Measurements from ENCODE around the gene RGS7. TPM values are rescaled to one million over a fixed set of nuclear protein-coding genes. Genes with fewer than 3 reads are reported as not detected.
"Not testable (repeated sequence)": the region's sequence is repeated elsewhere in the genome, so short reads cannot be mapped to it uniquely, and the experiment has no call there.

The RGS7 gene
- polyA plus RNA-seq, 4 donors: 0.15 to 0.74 TPM; not detected in 2

DNA sequence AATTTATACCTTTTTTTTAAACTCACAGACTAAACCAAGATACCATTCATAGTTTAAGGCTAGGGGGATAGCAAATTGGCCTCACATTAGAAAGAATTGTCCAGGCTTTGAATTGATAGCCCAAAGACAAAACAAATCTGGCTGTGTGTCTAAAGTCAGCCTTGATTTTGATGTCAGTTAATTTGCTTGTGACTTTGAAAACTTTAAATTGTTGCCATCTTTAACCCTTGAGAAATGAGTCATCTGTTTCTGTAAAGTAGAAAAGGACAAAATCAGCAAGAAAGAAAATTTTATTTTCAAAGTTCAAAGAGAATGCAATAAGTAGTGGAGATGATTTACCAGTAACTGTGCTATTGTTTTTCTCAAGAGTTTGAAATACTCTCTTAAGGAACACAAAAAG, 184.5 kb downstream of the RGS7 start:
- Histone ChIP-seq H3K36me3 (ENCODE audit: control insufficient read depth in 3 of 3, insufficient read depth in 2 of 3, low read depth in 1 of 3, low read length in 3 of 3) (no peaks in the 10 kb centered on the region), H3K9me3 (ENCODE audit: control insufficient read depth in 2 of 2, insufficient read depth in 1 of 2, low read depth in 1 of 2, low read length in 1 of 2) (no peaks in the 10 kb centered on the region), H3K27me3 (ENCODE audit: control insufficient read depth in 3 of 3, insufficient read depth in 3 of 3, low read length in 3 of 3) (no peaks in the 10 kb centered on the region), H3K4me3 (ENCODE audit: low read depth in 1 of 3, low read length in 3 of 3) (no peak overlapping the region), H3K4me1 (ENCODE audit: control insufficient read depth in 3 of 3, insufficient read depth in 2 of 3, low read depth in 1 of 3, low read length in 2 of 3) (no peaks in the 10 kb centered on the region), H3K27ac (ENCODE audit: low read depth in 1 of 3, low read length in 2 of 3) (no peak overlapping the region)
- DNase-seq (no peak), FAIRE-seq (no peak)

DNA sequence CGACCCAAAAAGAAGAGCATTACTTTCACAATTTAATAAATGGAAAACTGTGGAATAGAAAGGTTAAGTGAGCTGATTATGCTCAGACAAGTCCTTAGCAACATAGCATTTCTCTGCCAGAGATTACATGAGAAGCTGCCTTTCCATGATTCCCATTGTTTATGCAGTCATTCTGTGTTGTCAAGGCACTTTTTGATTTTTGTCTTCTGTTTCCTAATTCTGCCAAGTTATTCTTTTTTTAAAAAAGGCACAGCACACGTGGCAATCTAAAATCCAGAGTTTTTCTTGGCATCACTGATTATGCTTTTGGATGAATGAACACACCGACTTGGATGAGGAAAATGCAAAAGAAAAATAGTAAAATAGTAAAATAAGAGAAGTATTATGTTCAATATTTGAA, 185.0 kb downstream of the RGS7 start:
- WGBS, 3 donors: 50 to 79% (median 63%) methylated on average over 3 of the region's 3 CpGs
- Histone ChIP-seq H3K27ac (ENCODE audit: low read depth in 1 of 3, low read length in 2 of 3) (no peak overlapping the region), H3K4me3 (ENCODE audit: low read depth in 1 of 3, low read length in 3 of 3) (no peak overlapping the region), H3K36me3 (ENCODE audit: control insufficient read depth in 3 of 3, insufficient read depth in 2 of 3, low read depth in 1 of 3, low read length in 3 of 3) (no peaks in the 10 kb centered on the region), H3K4me1 (ENCODE audit: control insufficient read depth in 3 of 3, insufficient read depth in 2 of 3, low read depth in 1 of 3, low read length in 2 of 3) (no peaks in the 10 kb centered on the region), H3K9me3 (ENCODE audit: control insufficient read depth in 2 of 2, insufficient read depth in 1 of 2, low read depth in 1 of 2, low read length in 1 of 2) (peaks cover 0 to 3% of the 10 kb centered on the region in 2 donors), H3K27me3 (ENCODE audit: control insufficient read depth in 3 of 3, insufficient read depth in 3 of 3, low read length in 3 of 3) (no peaks in the 10 kb centered on the region)
- FAIRE-seq: no peak
- no peak for DNase-seq

GRCh38 chr1:241167121-241167630, 189.8 kb downstream of the RGS7 start:
- FAIRE-seq (no peak), DNase-seq (no peak)
- Histone ChIP-seq H3K27ac (ENCODE audit: low read depth in 1 of 3, low read length in 2 of 3) (no peak overlapping the region), H3K9me3 (ENCODE audit: control insufficient read depth in 2 of 2, insufficient read depth in 1 of 2, low read depth in 1 of 2, low read length in 1 of 2) (peaks cover 0 to 3% of the 10 kb centered on the region in 2 donors), H3K36me3 (ENCODE audit: control insufficient read depth in 3 of 3, insufficient read depth in 2 of 3, low read depth in 1 of 3, low read length in 3 of 3) (no peaks in the 10 kb centered on the region), H3K27me3 (ENCODE audit: control insufficient read depth in 3 of 3, insufficient read depth in 3 of 3, low read length in 3 of 3) (no peaks in the 10 kb centered on the region), H3K4me3 (ENCODE audit: low read depth in 1 of 3, low read length in 3 of 3) (no peak overlapping the region), H3K4me1 (ENCODE audit: control insufficient read depth in 3 of 3, insufficient read depth in 2 of 3, low read depth in 1 of 3, low read length in 2 of 3) (no peaks in the 10 kb centered on the region)
- WGBS, 3 donors: 83 to 87% (median 85%) methylated on average over 14 of the region's 14 CpGs

- DNase-seq: no peak
- no peak for FAIRE-seq
- no peak overlapping the region for H3K27ac ChIP-seq (ENCODE audit: low read depth in 1 of 3, low read length in 2 of 3)
- peaks cover 0 to 3% of the 10 kb centered on the region in 2 donors for H3K9me3 ChIP-seq (ENCODE audit: control insufficient read depth in 2 of 2, insufficient read depth in 1 of 2, low read depth in 1 of 2, low read length in 1 of 2)
- no peaks in the 10 kb centered on the region for H3K4me1 ChIP-seq (ENCODE audit: control insufficient read depth in 3 of 3, insufficient read depth in 2 of 3, low read depth in 1 of 3, low read length in 2 of 3)
- H3K36me3 ChIP-seq (ENCODE audit: control insufficient read depth in 3 of 3, insufficient read depth in 2 of 3, low read depth in 1 of 3, low read length in 3 of 3): no peaks in the 10 kb centered on the region
- 81 to 92% (median 86%) methylated on average over 1 of the region's 1 CpG for WGBS, 3 donors
- H3K27me3 ChIP-seq (ENCODE audit: control insufficient read depth in 3 of 3, insufficient read depth in 3 of 3, low read length in 3 of 3): no peaks in the 10 kb centered on the region
- H3K4me3 ChIP-seq (ENCODE audit: low read depth in 1 of 3, low read length in 3 of 3): no peak overlapping the region
Observed at GRCh38 chr1:241166625-241167024, 190.4 kb downstream of the RGS7 start.

- not testable (repeated sequence) for H3K27me3 ChIP-seq (ENCODE audit: control insufficient read depth in 3 of 3, insufficient read depth in 3 of 3, low read length in 3 of 3); H3K36me3 ChIP-seq (ENCODE audit: control insufficient read depth in 3 of 3, insufficient read depth in 2 of 3, low read depth in 1 of 3, low read length in 3 of 3); H3K4me1 ChIP-seq (ENCODE audit: control insufficient read depth in 3 of 3, insufficient read depth in 2 of 3, low read depth in 1 of 3, low read length in 2 of 3); FAIRE-seq; DNase-seq; H3K27ac ChIP-seq (ENCODE audit: low read depth in 1 of 3, low read length in 2 of 3); H3K9me3 ChIP-seq (ENCODE audit: control insufficient read depth in 2 of 2, insufficient read depth in 1 of 2, low read depth in 1 of 2, low read length in 1 of 2); H3K4me3 ChIP-seq (ENCODE audit: low read depth in 1 of 3, low read length in 3 of 3)
- 83 to 93% (median 92%) methylated on average over 3 of the region's 5 CpGs for WGBS, 3 donors
Observed at GRCh38 chr1:241165256-241165655, 191.7 kb downstream of the RGS7 start.

GRCh38 chr1:241163363-241163762, 193.6 kb downstream of the RGS7 start:
- 53 to 80% (median 66%) methylated on average over 4 of the region's 4 CpGs for WGBS, 3 donors
- no peak for FAIRE-seq
- no peaks in the 10 kb centered on the region for H3K36me3 ChIP-seq (ENCODE audit: control insufficient read depth in 3 of 3, insufficient read depth in 2 of 3, low read depth in 1 of 3, low read length in 3 of 3)

GRCh38 chr1:241161188-241161689, 195.8 kb downstream of the RGS7 start:
- Histone ChIP-seq H3K27me3 (ENCODE audit: control insufficient read depth in 3 of 3, insufficient read depth in 3 of 3, low read length in 3 of 3) (no peaks in the 10 kb centered on the region), H3K4me1 (ENCODE audit: control insufficient read depth in 3 of 3, insufficient read depth in 2 of 3, low read depth in 1 of 3, low read length in 2 of 3) (peaks cover 0 to 11% (median 2%) of the 10 kb centered on the region in 3 donors), H3K4me3 (ENCODE audit: low read depth in 1 of 3, low read length in 3 of 3) (no peak overlapping the region), H3K9me3 (ENCODE audit: control insufficient read depth in 2 of 2, insufficient read depth in 1 of 2, low read depth in 1 of 2, low read length in 1 of 2) (no peaks in the 10 kb centered on the region), H3K27ac (ENCODE audit: low read depth in 1 of 3, low read length in 2 of 3) (no peak overlapping the region), H3K36me3 (ENCODE audit: control insufficient read depth in 3 of 3, insufficient read depth in 2 of 3, low read depth in 1 of 3, low read length in 3 of 3) (no peaks in the 10 kb centered on the region)
- WGBS, 3 donors: 80 to 88% (median 85%) methylated on average over 2 of the region's 2 CpGs
- DNase-seq (no peak), FAIRE-seq (no peak)

More at GRCh38 chr1:241163363-241163762, 193.6 kb downstream of the RGS7 start:
- Histone ChIP-seq H3K4me1 (ENCODE audit: control insufficient read depth in 3 of 3, insufficient read depth in 2 of 3, low read depth in 1 of 3, low read length in 2 of 3) (no peaks in the 10 kb centered on the region), H3K27ac (ENCODE audit: low read depth in 1 of 3, low read length in 2 of 3) (no peak overlapping the region), H3K27me3 (ENCODE audit: control insufficient read depth in 3 of 3, insufficient read depth in 3 of 3, low read length in 3 of 3) (no peaks in the 10 kb centered on the region), H3K4me3 (ENCODE audit: low read depth in 1 of 3, low read length in 3 of 3) (no peak overlapping the region), H3K9me3 (ENCODE audit: control insufficient read depth in 2 of 2, insufficient read depth in 1 of 2, low read depth in 1 of 2, low read length in 1 of 2) (peaks cover 0 to 3% of the 10 kb centered on the region in 2 donors)
- DNase-seq: no peak

GRCh38 chr1:241157435-241157834, 199.6 kb downstream of the RGS7 start:
- Histone ChIP-seq H3K36me3 (ENCODE audit: control insufficient read depth in 3 of 3, insufficient read depth in 2 of 3, low read depth in 1 of 3, low read length in 3 of 3) (no peaks in the 10 kb centered on the region), H3K27ac (ENCODE audit: low read depth in 1 of 3, low read length in 2 of 3) (peak overlapping the region in 1 of 3 donors; percentile 74), H3K9me3 (ENCODE audit: control insufficient read depth in 2 of 2, insufficient read depth in 1 of 2, low read depth in 1 of 2, low read length in 1 of 2) (peaks cover 0 to 3% of the 10 kb centered on the region in 2 donors), H3K4me3 (ENCODE audit: low read depth in 1 of 3, low read length in 3 of 3) (no peak overlapping the region), H3K27me3 (ENCODE audit: control insufficient read depth in 3 of 3, insufficient read depth in 3 of 3, low read length in 3 of 3) (no peaks in the 10 kb centered on the region), H3K4me1 (ENCODE audit: control insufficient read depth in 3 of 3, insufficient read depth in 2 of 3, low read depth in 1 of 3, low read length in 2 of 3) (peaks cover 0 to 13% (median 2%) of the 10 kb centered on the region in 3 donors)
- no peak for FAIRE-seq
- WGBS, 3 donors: 56 to 78% (median 66%) methylated on average over 3 of the region's 3 CpGs
- no peak for DNase-seq

Data from small intestine (tissue), 7 donors.